ENCODE data around the gene DCLK1. TPM values are rescaled to one million over a fixed set of nuclear protein-coding genes. Genes with fewer than 3 reads are reported as not detected.

Gene DCLK1
- total RNA-seq, 1 donor from 2014 or later = 2.9 TPM

GRCh38 chr13:35879111-35879510 lies 252.1 kb downstream of the DCLK1 start:
- Histone ChIP-seq H3K4me3 (ENCODE audit: low read depth, low read length) (no peak overlapping the region), H3K36me3 (ENCODE audit: control insufficient read depth, insufficient read depth, low read length) (no peaks in the 10 kb centered on the region), H3K27me3 (ENCODE audit: control insufficient read depth, insufficient read depth, low read length) (no peaks in the 10 kb centered on the region)
- TF ChIP-seq, protein P1, sequence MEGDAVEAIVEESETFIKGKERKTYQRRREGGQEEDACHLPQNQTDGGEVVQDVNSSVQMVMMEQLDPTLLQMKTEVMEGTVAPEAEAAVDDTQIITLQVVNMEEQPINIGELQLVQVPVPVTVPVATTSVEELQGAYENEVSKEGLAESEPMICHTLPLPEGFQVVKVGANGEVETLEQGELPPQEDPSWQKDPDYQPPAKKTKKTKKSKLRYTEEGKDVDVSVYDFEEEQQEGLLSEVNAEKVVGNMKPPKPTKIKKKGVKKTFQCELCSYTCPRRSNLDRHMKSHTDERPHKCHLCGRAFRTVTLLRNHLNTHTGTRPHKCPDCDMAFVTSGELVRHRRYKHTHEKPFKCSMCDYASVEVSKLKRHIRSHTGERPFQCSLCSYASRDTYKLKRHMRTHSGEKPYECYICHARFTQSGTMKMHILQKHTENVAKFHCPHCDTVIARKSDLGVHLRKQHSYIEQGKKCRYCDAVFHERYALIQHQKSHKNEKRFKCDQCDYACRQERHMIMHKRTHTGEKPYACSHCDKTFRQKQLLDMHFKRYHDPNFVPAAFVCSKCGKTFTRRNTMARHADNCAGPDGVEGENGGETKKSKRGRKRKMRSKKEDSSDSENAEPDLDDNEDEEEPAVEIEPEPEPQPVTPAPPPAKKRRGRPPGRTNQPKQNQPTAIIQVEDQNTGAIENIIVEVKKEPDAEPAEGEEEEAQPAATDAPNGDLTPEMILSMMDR (IDR thresholded peaks at IDR 0.05; ENCODE audit: insufficient read depth, low read length, poor library complexity, severe bottlenecking) = no peak
- DNase-seq (ENCODE audit: low read depth) = no peak

GRCh38 chr13:35876601-35877000 lies 254.6 kb downstream of the DCLK1 start:
- H3K36me3 ChIP-seq (ENCODE audit: control insufficient read depth, insufficient read depth, low read length) = no peaks in the 10 kb centered on the region
- no peak overlapping the region for H3K4me3 ChIP-seq (ENCODE audit: low read depth, low read length)
- TF ChIP-seq, protein P1 (IDR thresholded peaks at IDR 0.05; ENCODE audit: insufficient read depth, low read length, poor library complexity, severe bottlenecking) = no peak
- DNase-seq (ENCODE audit: low read depth) = no peak
- H3K27me3 ChIP-seq (ENCODE audit: control insufficient read depth, insufficient read depth, low read length) = no peaks in the 10 kb centered on the region

GRCh38 chr13:35874704-35875103 lies 256.5 kb downstream of the DCLK1 start:
- Histone ChIP-seq H3K36me3 (ENCODE audit: control insufficient read depth, insufficient read depth, low read length) (no peaks in the 10 kb centered on the region), H3K4me3 (ENCODE audit: low read depth, low read length) (no peak overlapping the region), H3K27me3 (ENCODE audit: control insufficient read depth, insufficient read depth, low read length) (no peaks in the 10 kb centered on the region)
- TF ChIP-seq, protein P1 (IDR thresholded peaks at IDR 0.05; ENCODE audit: insufficient read depth, low read length, poor library complexity, severe bottlenecking) = no peak
- DNase-seq (ENCODE audit: low read depth) = no peak

DNA sequence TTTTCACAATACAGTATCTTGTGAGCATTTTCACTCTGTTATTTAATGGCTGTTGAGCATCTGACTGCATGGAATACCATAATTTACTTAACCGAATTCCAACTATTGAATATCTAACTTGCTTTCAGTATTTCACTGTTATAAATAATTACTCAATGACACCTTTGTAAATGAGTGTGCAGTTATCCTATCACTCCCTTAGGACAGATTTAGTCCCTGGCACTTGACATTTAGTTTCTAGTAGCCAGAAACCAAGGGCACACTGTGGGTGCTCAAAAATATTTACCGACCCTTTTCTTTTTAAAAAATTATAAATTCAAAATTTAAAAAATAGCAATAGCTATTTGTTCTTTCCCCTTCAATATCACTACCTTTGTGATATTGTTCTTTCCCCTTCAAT lies 258.8 kb downstream of the DCLK1 start:
- H3K27me3 ChIP-seq (ENCODE audit: control insufficient read depth, insufficient read depth, low read length) = no peaks in the 10 kb centered on the region
- no peak overlapping the region for H3K4me3 ChIP-seq (ENCODE audit: low read depth, low read length)
- DNase-seq (ENCODE audit: low read depth) = no peak
- H3K36me3 ChIP-seq (ENCODE audit: control insufficient read depth, insufficient read depth, low read length) = no peaks in the 10 kb centered on the region
- TF ChIP-seq, protein P1 (IDR thresholded peaks at IDR 0.05; ENCODE audit: insufficient read depth, low read length, poor library complexity, severe bottlenecking) = no peak

- no peaks in the 10 kb centered on the region for H3K27me3 ChIP-seq (ENCODE audit: control insufficient read depth, insufficient read depth, low read length)
- no peak overlapping the region for H3K4me3 ChIP-seq (ENCODE audit: low read depth, low read length)
- DNase-seq (ENCODE audit: low read depth) = no peak
- no peaks in the 10 kb centered on the region for H3K36me3 ChIP-seq (ENCODE audit: control insufficient read depth, insufficient read depth, low read length)
- TF ChIP-seq, protein P1 (IDR thresholded peaks at IDR 0.05; ENCODE audit: insufficient read depth, low read length, poor library complexity, severe bottlenecking) = no peak
These were observed 259.6 kb downstream of the DCLK1 start for GRCh38 chr13:35871561-35871960.

- no peaks in the 10 kb centered on the region for H3K27me3 ChIP-seq (ENCODE audit: control insufficient read depth, insufficient read depth, low read length)
- no peak for DNase-seq (ENCODE audit: low read depth)
- H3K36me3 ChIP-seq (ENCODE audit: control insufficient read depth, insufficient read depth, low read length) = no peaks in the 10 kb centered on the region
- TF ChIP-seq, protein P1 (IDR thresholded peaks at IDR 0.05; ENCODE audit: insufficient read depth, low read length, poor library complexity, severe bottlenecking) = no peak
- no peak overlapping the region for H3K4me3 ChIP-seq (ENCODE audit: low read depth, low read length)
These were observed 264.4 kb downstream of the DCLK1 start for GRCh38 chr13:35866801-35867200.
